Measurements from ENCODE around the gene DROSHA.

DROSHA gene, protein sequence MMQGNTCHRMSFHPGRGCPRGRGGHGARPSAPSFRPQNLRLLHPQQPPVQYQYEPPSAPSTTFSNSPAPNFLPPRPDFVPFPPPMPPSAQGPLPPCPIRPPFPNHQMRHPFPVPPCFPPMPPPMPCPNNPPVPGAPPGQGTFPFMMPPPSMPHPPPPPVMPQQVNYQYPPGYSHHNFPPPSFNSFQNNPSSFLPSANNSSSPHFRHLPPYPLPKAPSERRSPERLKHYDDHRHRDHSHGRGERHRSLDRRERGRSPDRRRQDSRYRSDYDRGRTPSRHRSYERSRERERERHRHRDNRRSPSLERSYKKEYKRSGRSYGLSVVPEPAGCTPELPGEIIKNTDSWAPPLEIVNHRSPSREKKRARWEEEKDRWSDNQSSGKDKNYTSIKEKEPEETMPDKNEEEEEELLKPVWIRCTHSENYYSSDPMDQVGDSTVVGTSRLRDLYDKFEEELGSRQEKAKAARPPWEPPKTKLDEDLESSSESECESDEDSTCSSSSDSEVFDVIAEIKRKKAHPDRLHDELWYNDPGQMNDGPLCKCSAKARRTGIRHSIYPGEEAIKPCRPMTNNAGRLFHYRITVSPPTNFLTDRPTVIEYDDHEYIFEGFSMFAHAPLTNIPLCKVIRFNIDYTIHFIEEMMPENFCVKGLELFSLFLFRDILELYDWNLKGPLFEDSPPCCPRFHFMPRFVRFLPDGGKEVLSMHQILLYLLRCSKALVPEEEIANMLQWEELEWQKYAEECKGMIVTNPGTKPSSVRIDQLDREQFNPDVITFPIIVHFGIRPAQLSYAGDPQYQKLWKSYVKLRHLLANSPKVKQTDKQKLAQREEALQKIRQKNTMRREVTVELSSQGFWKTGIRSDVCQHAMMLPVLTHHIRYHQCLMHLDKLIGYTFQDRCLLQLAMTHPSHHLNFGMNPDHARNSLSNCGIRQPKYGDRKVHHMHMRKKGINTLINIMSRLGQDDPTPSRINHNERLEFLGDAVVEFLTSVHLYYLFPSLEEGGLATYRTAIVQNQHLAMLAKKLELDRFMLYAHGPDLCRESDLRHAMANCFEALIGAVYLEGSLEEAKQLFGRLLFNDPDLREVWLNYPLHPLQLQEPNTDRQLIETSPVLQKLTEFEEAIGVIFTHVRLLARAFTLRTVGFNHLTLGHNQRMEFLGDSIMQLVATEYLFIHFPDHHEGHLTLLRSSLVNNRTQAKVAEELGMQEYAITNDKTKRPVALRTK (N-terminal part only)

GRCh38 chr5:31531888-31532547, at the start of gene DROSHA, which contains the start of gene C5orf22:
Gene DROSHA, minus strand, starts transcription at chr5:31532093. Its CDS starts 3,034 bp downstream, at chr5:31529059.
Gene C5orf22, plus strand, starts transcription at chr5:31532301. Its CDS starts 92 bp downstream, at chr5:31532393.
- TF ChIP-seq MYC (IDR thresholded peaks at IDR 0.05; ENCODE audit: low read depth, low read length) (peak; percentile 36; the same call in 1 of the 2 replicates), POLR2A (IDR thresholded peaks at IDR 0.05; ENCODE audit: extremely low read depth, insufficient read length) (peak; percentile 89), MAX (IDR thresholded peaks at IDR 0.05; ENCODE audit: low read depth, low read length) (peak; percentile 6; the same call in 1 of the 2 replicates)
- TF ChIP-seq, protein P1, sequence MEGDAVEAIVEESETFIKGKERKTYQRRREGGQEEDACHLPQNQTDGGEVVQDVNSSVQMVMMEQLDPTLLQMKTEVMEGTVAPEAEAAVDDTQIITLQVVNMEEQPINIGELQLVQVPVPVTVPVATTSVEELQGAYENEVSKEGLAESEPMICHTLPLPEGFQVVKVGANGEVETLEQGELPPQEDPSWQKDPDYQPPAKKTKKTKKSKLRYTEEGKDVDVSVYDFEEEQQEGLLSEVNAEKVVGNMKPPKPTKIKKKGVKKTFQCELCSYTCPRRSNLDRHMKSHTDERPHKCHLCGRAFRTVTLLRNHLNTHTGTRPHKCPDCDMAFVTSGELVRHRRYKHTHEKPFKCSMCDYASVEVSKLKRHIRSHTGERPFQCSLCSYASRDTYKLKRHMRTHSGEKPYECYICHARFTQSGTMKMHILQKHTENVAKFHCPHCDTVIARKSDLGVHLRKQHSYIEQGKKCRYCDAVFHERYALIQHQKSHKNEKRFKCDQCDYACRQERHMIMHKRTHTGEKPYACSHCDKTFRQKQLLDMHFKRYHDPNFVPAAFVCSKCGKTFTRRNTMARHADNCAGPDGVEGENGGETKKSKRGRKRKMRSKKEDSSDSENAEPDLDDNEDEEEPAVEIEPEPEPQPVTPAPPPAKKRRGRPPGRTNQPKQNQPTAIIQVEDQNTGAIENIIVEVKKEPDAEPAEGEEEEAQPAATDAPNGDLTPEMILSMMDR (IDR thresholded peaks at IDR 0.05; ENCODE audit: low read depth, low read length), result peak; percentile 30
- peak within 1 kb of the TSS; percentile 96 for H3K4me3 ChIP-seq (ENCODE audit: low read depth, low read length)

DNA sequence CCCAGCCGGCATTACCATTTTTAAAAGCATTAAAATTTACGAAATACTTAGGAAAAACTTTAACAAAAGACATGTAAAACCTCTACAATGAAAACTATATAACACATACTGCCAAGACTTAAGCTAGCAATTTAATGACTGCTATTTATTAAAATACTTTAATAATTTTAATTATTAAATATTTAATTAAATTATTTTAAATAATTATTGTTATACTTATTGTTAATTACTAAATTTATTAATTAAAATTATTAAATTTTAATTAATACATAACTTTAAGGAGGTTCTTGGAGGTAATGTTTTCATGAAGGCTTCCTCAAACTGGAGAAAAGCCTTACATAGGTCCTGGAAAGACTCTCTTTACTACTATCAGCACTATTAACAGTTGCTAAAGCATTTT, 47.7 kb upstream of the DROSHA start:
- no peak overlapping the region for H3K4me3 ChIP-seq (ENCODE audit: low read depth, low read length)
- no peak for TF ChIP-seq MYC (IDR thresholded peaks at IDR 0.05; ENCODE audit: low read depth, low read length)
- TF ChIP-seq, protein P1 (IDR thresholded peaks at IDR 0.05; ENCODE audit: low read depth, low read length), result no peak
- TF ChIP-seq POLR2A (IDR thresholded peaks at IDR 0.05; ENCODE audit: extremely low read depth, insufficient read length), result no peak
- TF ChIP-seq MAX (IDR thresholded peaks at IDR 0.05; ENCODE audit: low read depth, low read length), result no peak
- no peak for DNase-seq (ENCODE audit: low read depth)

More at GRCh38 chr5:31531888-31532547, at the start of gene DROSHA, which contains the start of gene C5orf22:
- DNase-seq (ENCODE audit: low read depth), result peak; percentile 99

- no peak for DNase-seq (ENCODE audit: low read depth)
- TF ChIP-seq, protein P1 (IDR thresholded peaks at IDR 0.05; ENCODE audit: low read depth, low read length), result no peak
- TF ChIP-seq MYC (IDR thresholded peaks at IDR 0.05; ENCODE audit: low read depth, low read length) (no peak), MAX (IDR thresholded peaks at IDR 0.05; ENCODE audit: low read depth, low read length) (no peak)
- no peak overlapping the region for H3K4me3 ChIP-seq (ENCODE audit: low read depth, low read length)
These were observed 45.5 kb upstream of the DROSHA start for GRCh38 chr5:31577438-31577837.

- DNase-seq (ENCODE audit: low read depth), result no peak
- TF ChIP-seq MYC (IDR thresholded peaks at IDR 0.05; ENCODE audit: low read depth, low read length), result no peak
- TF ChIP-seq, protein P1 (IDR thresholded peaks at IDR 0.05; ENCODE audit: low read depth, low read length), result no peak
- TF ChIP-seq POLR2A (IDR thresholded peaks at IDR 0.05; ENCODE audit: extremely low read depth, insufficient read length), result no peak
- no peak for TF ChIP-seq MAX (IDR thresholded peaks at IDR 0.05; ENCODE audit: low read depth, low read length)
- no peak overlapping the region for H3K4me3 ChIP-seq (ENCODE audit: low read depth, low read length)
These were observed 42.9 kb upstream of the DROSHA start for GRCh38 chr5:31574772-31575171.

All from NB4 (cell line).